SK-N-SH (cell line): ENCODE results near the gene ASTN2. TPM values are rescaled to one million over a fixed set of nuclear protein-coding genes. Genes with fewer than 3 reads are reported as not detected.

Source experiments
- CTCF ChIA-PET: fragments of 300-600, 350-600 bp; formaldehyde crosslinking; extraction: SDS; loops from one replicate; lab custom pipeline; 2021; lab: Yijun Ruan, JAX
- POLR2A ChIA-PET: fragments of 350-600 bp; sonication (Branson Sonifier 250); formaldehyde crosslinking; extraction: SDS; loops from one replicate; lab custom pipeline; 2020; ENCODE audit warnings: antibody characterized with exemption, inconsistent platforms; lab: Yijun Ruan, JAX
- DNase-seq: peaks from one replicate; pipeline ENCODE4 v3.0.0; 2012
- H2AFZ ChIP-seq: fragments of 200-600 bp; sonication (generic); 2 replicates; pipeline ENCODE4 v1.8.1; 2016; ENCODE audit warnings: antibody characterized with exemption, mild to moderate bottlenecking, low read depth
- H3F3A ChIP-seq: fragments of 200-600 bp; sonication (generic); replicated peaks from 2 replicates; pipeline ENCODE3; 2016; ENCODE audit warnings: antibody characterized with exemption, mild to moderate bottlenecking; ENCODE audit not compliant: insufficient read depth
- H3K27ac ChIP-seq, 2 experiments: fragments of 200-500 bp in 1 of 2; fragments of 200-600 bp in 1 of 2; sonication (Bioruptor generic) in 1 of 2; sonication (generic), shearing (Covaris generic) in 1 of 2; 2 replicates each; pipeline versions ENCODE4 v1.5.1 to v1.6.1; 2014 to 2016; ENCODE audit warnings: low read depth in 2 of 2, inconsistent platforms in 1 of 2, low read length in 1 of 2, mild to moderate bottlenecking in 1 of 2, mixed read lengths in 1 of 2
- H3K27me3 ChIP-seq: fragments of 200-600 bp; sonication (generic), shearing (Covaris generic); 2 replicates; pipeline ENCODE4 v1.6.1; 2016; ENCODE audit warnings: mixed run types; ENCODE audit not compliant: insufficient read depth
- H3K36me3 ChIP-seq, 2 experiments: fragments of 200-500 bp in 1 of 2; fragments of 200-600 bp in 1 of 2; sonication (Bioruptor generic) in 1 of 2; sonication (generic) in 1 of 2; replicated peaks in 1 of 2; 2 replicates each; pipeline versions ENCODE3 to v1.5.1; 2014 to 2016; ENCODE audit warnings: low read length in 1 of 2, mild to moderate bottlenecking in 1 of 2; ENCODE audit not compliant: insufficient read depth in 2 of 2, control insufficient read depth in 1 of 2
- H3K4me1 ChIP-seq, 2 experiments: fragments of 200-500 bp in 1 of 2; fragments of 200-600 bp in 1 of 2; sonication (Bioruptor generic) in 1 of 2; sonication (generic), shearing (Covaris generic) in 1 of 2; 2 replicates each; pipeline versions ENCODE4 v1.5.1 to v1.6.1; 2014 to 2016; ENCODE audit warnings: low read depth in 1 of 2, low read length in 1 of 2, mixed run types in 1 of 2; ENCODE audit not compliant: insufficient read depth in 2 of 2, control insufficient read depth in 1 of 2
- H3K4me2 ChIP-seq: fragments of 200-600 bp; sonication (generic), shearing (Covaris generic); 2 replicates; pipeline ENCODE4 v1.6.1; 2017; ENCODE audit warnings: mixed run types
- H3K4me3 ChIP-seq, 2 experiments: fragments of 200-500 bp in 1 of 2; fragments of 200-600 bp in 1 of 2; sonication (Bioruptor generic) in 1 of 2; sonication (generic), shearing (Covaris generic) in 1 of 2; 2 replicates each; pipeline versions ENCODE4 v1.5.1 to v1.8.1; 2014 to 2016; ENCODE audit warnings: low read depth in 2 of 2, inconsistent platforms in 1 of 2, low read length in 1 of 2, mild to moderate bottlenecking in 1 of 2, mixed read lengths in 1 of 2, moderate library complexity in 1 of 2
- H3K79me2 ChIP-seq: fragments of 200-600 bp; sonication (generic); 2 replicates; pipeline ENCODE4 v1.8.1; 2017; ENCODE audit warnings: mild to moderate bottlenecking; ENCODE audit not compliant: insufficient read depth
- H3K9ac ChIP-seq: fragments of 200-600 bp; sonication (generic); 2 replicates; pipeline ENCODE4 v1.6.1; 2017; ENCODE audit warnings: mixed run types
- H3K9me2 ChIP-seq: fragments of 200-600 bp; sonication (generic); 2 replicates; pipeline ENCODE4 v1.6.1; 2017; ENCODE audit warnings: mixed run types
- H3K9me3 ChIP-seq: fragments of 200-600 bp; sonication (generic); 2 replicates; pipeline ENCODE4 v1.6.1; 2017; ENCODE audit warnings: mixed run types, mild to moderate bottlenecking, moderate library complexity
- H4K20me1 ChIP-seq: fragments of 200-600 bp; sonication (generic); 2 replicates; pipeline ENCODE4 v1.6.1; 2017; ENCODE audit warnings: mild to moderate bottlenecking, mixed run types; ENCODE audit not compliant: insufficient read depth
- CHD2 ChIP-seq: fragments of 150-350 bp; IDR thresholded peaks from 2 replicates; pipeline ENCODE4 v1.6.1; 2018; ENCODE audit warnings: low read length; ENCODE audit not compliant: partially characterized antibody
- ELF1 ChIP-seq: IDR thresholded peaks from 2 replicates; pipeline ENCODE4 v1.4.0; 2012
- EP300 ChIP-seq, 2 experiments: IDR thresholded peaks; 2 replicates each; pipeline versions ENCODE4 v1.4.0 to v1.6.1; 2012; ENCODE audit warnings: borderline replicate concordance in 1 of 2, low read depth in 1 of 2, low read length in 1 of 2
- FOXJ3 ChIP-seq: sonication (generic); formaldehyde crosslinking; IDR thresholded peaks from 2 replicates; pipeline ENCODE4 v1.5.1; 2020; ENCODE audit warnings: mild to moderate bottlenecking, missing genetic modification reagents
- FOXM1 ChIP-seq: IDR thresholded peaks from 2 replicates; pipeline ENCODE4 v1.4.0; 2012; ENCODE audit warnings: low read depth, mild to moderate bottlenecking
- GABPA ChIP-seq: IDR thresholded peaks from 2 replicates; pipeline ENCODE4 v1.4.0; 2012; ENCODE audit warnings: low read depth, mild to moderate bottlenecking
- GATA2 ChIP-seq: sonication (generic); formaldehyde crosslinking; IDR thresholded peaks from 2 replicates; pipeline ENCODE4 v1.5.0; 2020; ENCODE audit warnings: mild to moderate bottlenecking, missing genetic modification reagents
- MEF2A ChIP-seq: IDR thresholded peaks from 2 replicates; pipeline ENCODE4 v1.4.0; 2012; ENCODE audit warnings: low read depth, borderline replicate concordance
- POLR2AphosphoS5 ChIP-seq: IDR thresholded peaks from 2 replicates; pipeline ENCODE4 v1.6.1; 2012; ENCODE audit warnings: low read depth, low read length
- RCOR1 ChIP-seq: fragments of 150-350 bp; IDR thresholded peaks from 2 replicates; pipeline ENCODE4 v1.6.1; 2017; ENCODE audit warnings: antibody characterized with exemption, low read length
- WGBS: methylation state at CpG from one replicate; pipeline ENCODE4 v1.1.6; 2017; ENCODE audit warnings: low lambda C conversion rate; 5-methylcytosine and 5-hydroxymethylcytosine counted together
- polyA plus RNA-seq, 3 experiments: library from polyadenylated mRNA; depleted of rRNA; stranded (reverse); fragments of >200 nt; gene quantifications; 2 replicates each; pipeline ENCODE4 v1.2.3, GENCODE V29; 2012
- TF ChIP-seq, protein P1 (sequence below): IDR thresholded peaks from 2 replicates; pipeline ENCODE4 v1.4.0; 2012; ENCODE audit warnings: low read depth, borderline replicate concordance

ASTN2 gene
- polyA plus RNA-seq, 1 of the 3 experiments (the other 2 are of a cell fraction) = 6.6 TPM

DNA sequence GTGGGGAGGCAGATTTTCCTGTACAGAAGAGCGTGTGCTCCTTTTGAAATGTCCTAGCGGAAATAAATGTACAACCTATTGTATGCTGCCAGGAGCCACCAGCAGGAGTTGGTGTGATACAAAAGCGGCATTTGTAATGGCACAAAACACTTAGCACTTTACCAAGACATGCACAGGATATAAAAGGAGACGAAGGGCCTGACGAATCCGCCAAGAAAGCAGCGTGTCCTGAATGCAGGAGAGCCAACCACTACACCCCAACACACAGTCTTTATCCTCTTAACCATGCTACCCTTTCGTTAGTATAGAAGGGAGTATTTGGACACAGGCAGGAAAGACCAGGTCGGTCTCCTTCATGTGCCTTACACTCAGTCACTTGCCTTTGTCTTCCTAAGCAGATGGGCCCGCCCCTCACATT lies 509.7 kb downstream of the ASTN2 start:
- H3K27ac ChIP-seq = no peak overlapping the region
- H3K9me3 ChIP-seq = no peaks in the 10 kb centered on the region
- H3K9me2 ChIP-seq = no peaks in the 10 kb centered on the region
- H3K4me3 ChIP-seq = no peak overlapping the region
- H3K79me2 ChIP-seq = no peaks in the 10 kb centered on the region
- H2AFZ ChIP-seq = no peak overlapping the region
- H3F3A ChIP-seq = no peaks in the 10 kb centered on the region
- no peak overlapping the region for H3K4me2 ChIP-seq
- no peak for TF ChIP-seq ELF1
- TF ChIP-seq RCOR1 = no peak
- TF ChIP-seq FOXJ3 (CRISPR knock-in tag) = no peak
- no peaks in the 10 kb centered on the region for H3K27me3 ChIP-seq
- no peaks in the 10 kb centered on the region for H4K20me1 ChIP-seq
- no peaks in the 10 kb centered on the region for H3K4me1 ChIP-seq
- ChIA-PET CTCF (no interaction called here), POLR2A (no interaction called here)
- no peaks in the 10 kb centered on the region for H3K36me3 ChIP-seq
- WGBS = 49% methylated on average over 10 of the region's 10 CpGs
- no peak overlapping the region for H3K9ac ChIP-seq
- no peak for DNase-seq

DNA sequence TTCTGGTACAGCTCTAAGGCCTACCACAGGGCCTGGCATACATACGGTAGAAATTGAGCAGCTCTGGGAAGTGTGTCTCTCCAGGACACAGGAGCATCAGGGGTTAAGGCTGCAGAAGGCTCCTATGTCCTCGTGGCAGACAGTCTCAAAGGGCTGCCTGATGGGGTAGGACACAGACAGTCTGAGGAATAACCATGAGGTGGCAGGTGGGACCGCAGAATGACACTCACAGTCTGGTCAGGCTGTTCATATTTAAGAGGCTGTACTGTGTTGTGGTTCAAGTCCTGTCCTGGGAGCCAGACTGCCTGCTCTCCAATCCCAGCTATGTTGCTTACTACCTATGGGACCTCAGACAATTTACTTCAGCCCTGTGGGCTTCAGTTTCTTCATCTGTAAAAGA lies 510.7 kb downstream of the ASTN2 start:
- 50% methylated on average over 2 of the region's 3 CpGs for WGBS
- Histone ChIP-seq H3K79me2 (no peaks in the 10 kb centered on the region), H3K27me3 (no peaks in the 10 kb centered on the region), H3F3A (no peaks in the 10 kb centered on the region), H3K36me3 (no peaks in the 10 kb centered on the region), H3K9ac (no peak overlapping the region), H3K9me3 (no peaks in the 10 kb centered on the region), H3K4me1 (no peaks in the 10 kb centered on the region), H3K27ac (no peak overlapping the region), H2AFZ (no peak overlapping the region), H3K4me2 (no peak overlapping the region), H3K4me3 (no peak overlapping the region), H3K9me2 (no peaks in the 10 kb centered on the region), H4K20me1 (no peaks in the 10 kb centered on the region)
- ChIA-PET CTCF (no interaction called here), POLR2A (no interaction called here)
- DNase-seq = no peak
- no peak for TF ChIP-seq GABPA
- no peak for TF ChIP-seq MEF2A
- TF ChIP-seq ELF1 = no peak
- TF ChIP-seq GATA2 = no peak

DNA sequence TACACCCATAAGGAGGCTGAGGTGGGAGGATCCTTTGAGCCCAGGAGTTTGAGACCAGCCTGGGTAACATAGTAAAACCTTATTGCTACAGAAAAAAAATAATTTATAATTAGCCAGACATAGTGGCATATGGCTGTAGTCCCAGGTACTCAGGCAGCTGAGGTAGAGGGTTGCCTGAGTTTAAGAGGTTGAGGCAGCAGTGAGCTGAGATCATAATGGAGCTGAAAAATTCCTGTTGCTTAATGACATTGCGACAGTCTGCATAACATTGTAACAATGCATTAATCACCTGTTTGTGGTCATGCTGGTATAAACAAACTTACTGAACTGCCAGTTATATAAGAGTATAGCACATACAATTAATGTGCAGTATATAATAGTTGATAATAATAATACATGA lies 513.6 kb downstream of the ASTN2 start:
- no peaks in the 10 kb centered on the region for H3F3A ChIP-seq
- H2AFZ ChIP-seq = no peak overlapping the region
- WGBS = 46% methylated on average over 1 of the region's 1 CpG
- H3K36me3 ChIP-seq = no peaks in the 10 kb centered on the region
- no peak overlapping the region for H3K9ac ChIP-seq
- H4K20me1 ChIP-seq = no peaks in the 10 kb centered on the region
- H3K9me2 ChIP-seq = no peaks in the 10 kb centered on the region
- CTCF ChIA-PET = no interaction called here
- H3K9me3 ChIP-seq = no peaks in the 10 kb centered on the region
- no peaks in the 10 kb centered on the region for H3K79me2 ChIP-seq
- TF ChIP-seq, protein P1, sequence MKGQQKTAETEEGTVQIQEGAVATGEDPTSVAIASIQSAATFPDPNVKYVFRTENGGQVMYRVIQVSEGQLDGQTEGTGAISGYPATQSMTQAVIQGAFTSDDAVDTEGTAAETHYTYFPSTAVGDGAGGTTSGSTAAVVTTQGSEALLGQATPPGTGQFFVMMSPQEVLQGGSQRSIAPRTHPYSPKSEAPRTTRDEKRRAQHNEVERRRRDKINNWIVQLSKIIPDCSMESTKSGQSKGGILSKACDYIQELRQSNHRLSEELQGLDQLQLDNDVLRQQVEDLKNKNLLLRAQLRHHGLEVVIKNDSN = no peak
- TF ChIP-seq CHD2 (no peak), EP300 (IDR thresholded peaks at IDR 0.05; ENCODE audit: borderline replicate concordance in 1 of 2, low read depth in 1 of 2, low read length in 1 of 2) (no peak), FOXM1 (no peak), POLR2AphosphoS5 (no peak), FOXJ3 (CRISPR knock-in tag) (no peak), GABPA (no peak)
- TF ChIP-seq, all 33 proteins: peak for 0
- Histone ChIP-seq H3K4me2 (no peak overlapping the region), H3K27me3 (no peaks in the 10 kb centered on the region), H3K4me3 (no peak overlapping the region), H3K27ac (no peak overlapping the region), H3K4me1 (no peaks in the 10 kb centered on the region)
- no peak for DNase-seq
- POLR2A ChIA-PET = no interaction called here
